HEK293 (cell line): ENCODE measurements around the gene KLHL13.

ENCODE experiments used
- CTCF ChIA-PET: fragments of 350-600 bp; formaldehyde crosslinking; extraction: SDS; loops from one replicate; lab custom pipeline; 2021; ENCODE audit warnings: antibody characterized with exemption; lab: Yijun Ruan, JAX
- POLR2A ChIA-PET: fragments of 300-600 bp; formaldehyde crosslinking; extraction: SDS; loops from one replicate; lab custom pipeline; 2020; ENCODE audit warnings: antibody characterized with exemption, inconsistent platforms; lab: Yijun Ruan, JAX
- H3K27ac ChIP-seq: fragments of 200-500 bp; sonication (Bioruptor generic); 2 replicates; pipeline ENCODE4 v1.5.1; 2014; ENCODE audit warnings: low read depth, low read length, control low read depth, inconsistent platforms; ENCODE audit errors: extremely low read depth
- H3K36me3 ChIP-seq, 2 experiments: fragments of 200-500 bp in 1 of 2; sonication (Bioruptor generic) in 1 of 2; 1 replicate in 1 of 2; 2 replicates in 1 of 2; pipeline ENCODE4 v1.5.1; 2014 to 2017; ENCODE audit warnings: inconsistent platforms in 2 of 2, low read length in 2 of 2; ENCODE audit not compliant: control insufficient read depth in 2 of 2, insufficient read depth in 1 of 2
- H3K4me1 ChIP-seq: fragments of 200-500 bp; sonication (Bioruptor generic); 2 replicates; pipeline ENCODE4 v1.5.1; 2014; ENCODE audit warnings: mild to moderate bottlenecking, low read length, inconsistent platforms; ENCODE audit not compliant: control insufficient read depth, insufficient read depth
- H3K4me3 ChIP-seq: 2 replicates; pipeline ENCODE4 v1.5.1; 2011; ENCODE audit warnings: low read depth, mild to moderate bottlenecking, control low read depth, low read length, moderate library complexity
- H3K9me3 ChIP-seq: fragments of 200-500 bp; sonication (Bioruptor generic); 2 replicates; pipeline ENCODE4 v1.5.1; 2014; ENCODE audit warnings: low read depth, low read length, inconsistent platforms; ENCODE audit not compliant: control insufficient read depth, insufficient read depth
- HOXA7 ChIP-seq: sonication (generic); formaldehyde crosslinking; IDR thresholded peaks from 2 replicates; pipeline ENCODE4 v1.8.1; 2022; ENCODE audit warnings: missing genetic modification reagents, borderline replicate concordance
- KLF10 ChIP-seq: fragments of 450-650 bp; IDR thresholded peaks from 2 replicates; pipeline ENCODE4 v1.5.1; 2018; ENCODE audit warnings: missing biosample characterization, mild to moderate bottlenecking, missing genetic modification characterization
- KLF9 ChIP-seq: fragments of 450-650 bp; formaldehyde crosslinking; IDR thresholded peaks from 2 replicates; pipeline ENCODE4 v1.5.1; 2016; ENCODE audit warnings: missing biosample characterization, missing genetic modification characterization, low read depth
- OSR2 ChIP-seq: fragments of 450-650 bp; formaldehyde crosslinking; IDR thresholded peaks from 2 replicates; pipeline ENCODE4 v1.5.1; 2016; ENCODE audit warnings: missing biosample characterization, missing genetic modification characterization
- ZNF366 ChIP-seq: fragments of 450-650 bp; formaldehyde crosslinking; conservative IDR thresholded peaks from 2 replicates; pipeline ENCODE4 v1.5.1; 2016; ENCODE audit warnings: missing biosample characterization, missing genetic modification characterization
- ZNF623 ChIP-seq: fragments of 450-650 bp; formaldehyde crosslinking; IDR thresholded peaks from 2 replicates; pipeline ENCODE4 v1.5.1; 2016; ENCODE audit warnings: missing biosample characterization, missing genetic modification characterization
- ZNF626 ChIP-seq: fragments of 450-650 bp; sonication (Bioruptor Pico); formaldehyde crosslinking; IDR thresholded peaks from 2 replicates; pipeline ENCODE4 v1.5.1; 2018; ENCODE audit warnings: missing biosample characterization, missing genetic modification characterization, inconsistent platforms
- ZNF654 ChIP-seq: fragments of 450-650 bp; formaldehyde crosslinking; IDR thresholded peaks from 2 replicates; pipeline ENCODE4 v1.5.1; 2016; ENCODE audit warnings: low read depth, missing biosample characterization, missing genetic modification characterization
- ZNF660 ChIP-seq: fragments of 450-650 bp; IDR thresholded peaks from 2 replicates; pipeline ENCODE4 v1.5.1; 2018; ENCODE audit warnings: missing biosample characterization, mild to moderate bottlenecking, missing genetic modification characterization
- ZNF664 ChIP-seq: fragments of 450-650 bp; formaldehyde crosslinking; IDR thresholded peaks from 2 replicates; pipeline ENCODE4 v1.5.1; 2016; ENCODE audit warnings: missing biosample characterization, missing genetic modification characterization
- ZNF670 ChIP-seq: fragments of 450-650 bp; formaldehyde crosslinking; IDR thresholded peaks from 2 replicates; pipeline ENCODE4 v1.5.1; 2016; ENCODE audit warnings: missing biosample characterization, missing genetic modification characterization, low read depth
- ZNF791 ChIP-seq: fragments of 450-650 bp; formaldehyde crosslinking; IDR thresholded peaks from 2 replicates; pipeline ENCODE4 v1.5.1; 2016; ENCODE audit warnings: missing biosample characterization, missing genetic modification characterization
- TF ChIP-seq, protein P1 (sequence below): fragments of 450-650 bp; formaldehyde crosslinking; IDR thresholded peaks from 2 replicates; pipeline ENCODE4 v1.5.1; 2016; ENCODE audit warnings: missing biosample characterization, missing genetic modification characterization
- TF ChIP-seq, protein P2 (sequence below): fragments of 450-650 bp; formaldehyde crosslinking; IDR thresholded peaks from 2 replicates; pipeline ENCODE4 v1.5.1; 2016; ENCODE audit warnings: missing biosample characterization, missing genetic modification characterization, borderline replicate concordance
- TF ChIP-seq, protein P3 (sequence below): fragments of 450-650 bp; formaldehyde crosslinking; optimal IDR thresholded peaks from 2 replicates; pipeline ENCODE3; 2016; ENCODE audit warnings: missing biosample characterization, mild to moderate bottlenecking, missing genetic modification characterization
- TF ChIP-seq, protein P4 (sequence below): fragments of 450-650 bp; formaldehyde crosslinking; IDR thresholded peaks from 2 replicates; pipeline ENCODE4 v1.5.1; 2016; ENCODE audit warnings: missing biosample characterization, missing genetic modification characterization, low read depth
- TF ChIP-seq, protein P5 (sequence below): sonication (generic); formaldehyde crosslinking; IDR thresholded peaks from 2 replicates; pipeline ENCODE4 v1.8.1; 2022; ENCODE audit warnings: mild to moderate bottlenecking, moderate library complexity, missing genetic modification reagents
- TF ChIP-seq, protein P6 (sequence below): fragments of 450-650 bp; formaldehyde crosslinking; IDR thresholded peaks from 2 replicates; pipeline ENCODE4 v1.5.1; 2016; ENCODE audit warnings: missing biosample characterization, missing genetic modification characterization

The KLHL13 gene

DNA sequence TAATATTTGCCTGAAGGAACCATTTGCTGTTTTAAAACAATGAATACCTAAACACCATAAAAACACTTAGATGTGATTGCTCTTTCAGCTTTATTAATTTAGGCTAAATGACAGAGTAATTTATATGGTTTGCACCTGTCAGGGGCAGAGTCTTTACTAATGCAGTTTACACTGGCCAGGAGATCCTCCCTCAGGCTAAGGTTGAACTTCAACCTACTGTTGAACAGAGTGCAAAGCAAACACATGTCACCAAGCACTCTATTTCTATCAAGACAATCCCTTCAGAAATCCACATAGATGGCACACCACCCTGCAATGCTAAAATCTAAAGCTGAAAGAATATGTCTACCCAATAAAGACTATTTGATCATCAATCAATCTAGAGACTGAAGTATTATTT lies 147.3 kb downstream of the KLHL13 start:
- no peak for TF ChIP-seq ZNF623 (tag by site-specific recombination)
- no peak for TF ChIP-seq KLF9 (tag by site-specific recombination)
- no peak for TF ChIP-seq KLF10
- TF ChIP-seq OSR2 (tag by site-specific recombination): no peak
- TF ChIP-seq, protein P1, sequence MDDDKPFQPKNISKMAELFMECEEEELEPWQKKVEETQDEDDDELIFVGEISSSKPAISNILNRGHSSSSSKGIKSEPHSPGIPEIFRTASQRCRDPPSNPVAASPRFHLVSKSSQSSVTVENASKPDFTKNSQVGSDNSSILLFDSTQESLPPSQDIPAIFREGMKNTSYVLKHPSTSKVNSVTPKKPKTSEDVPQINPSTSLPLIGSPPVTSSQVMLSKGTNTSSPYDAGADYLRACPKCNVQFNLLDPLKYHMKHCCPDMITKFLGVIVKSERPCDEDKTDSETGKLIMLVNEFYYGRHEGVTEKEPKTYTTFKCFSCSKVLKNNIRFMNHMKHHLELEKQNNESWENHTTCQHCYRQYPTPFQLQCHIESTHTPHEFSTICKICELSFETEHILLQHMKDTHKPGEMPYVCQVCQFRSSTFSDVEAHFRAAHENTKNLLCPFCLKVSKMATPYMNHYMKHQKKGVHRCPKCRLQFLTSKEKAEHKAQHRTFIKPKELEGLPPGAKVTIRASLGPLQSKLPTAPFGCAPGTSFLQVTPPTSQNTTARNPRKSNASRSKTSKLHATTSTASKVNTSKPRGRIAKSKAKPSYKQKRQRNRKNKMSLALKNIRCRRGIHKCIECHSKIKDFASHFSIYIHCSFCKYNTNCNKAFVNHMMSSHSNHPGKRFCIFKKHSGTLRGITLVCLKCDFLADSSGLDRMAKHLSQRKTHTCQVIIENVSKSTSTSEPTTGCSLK (tag by site-specific recombination): no peak
- no peak for TF ChIP-seq ZNF654
- TF ChIP-seq ZNF626 (tag by site-specific recombination): no peak
- TF ChIP-seq, protein P2, sequence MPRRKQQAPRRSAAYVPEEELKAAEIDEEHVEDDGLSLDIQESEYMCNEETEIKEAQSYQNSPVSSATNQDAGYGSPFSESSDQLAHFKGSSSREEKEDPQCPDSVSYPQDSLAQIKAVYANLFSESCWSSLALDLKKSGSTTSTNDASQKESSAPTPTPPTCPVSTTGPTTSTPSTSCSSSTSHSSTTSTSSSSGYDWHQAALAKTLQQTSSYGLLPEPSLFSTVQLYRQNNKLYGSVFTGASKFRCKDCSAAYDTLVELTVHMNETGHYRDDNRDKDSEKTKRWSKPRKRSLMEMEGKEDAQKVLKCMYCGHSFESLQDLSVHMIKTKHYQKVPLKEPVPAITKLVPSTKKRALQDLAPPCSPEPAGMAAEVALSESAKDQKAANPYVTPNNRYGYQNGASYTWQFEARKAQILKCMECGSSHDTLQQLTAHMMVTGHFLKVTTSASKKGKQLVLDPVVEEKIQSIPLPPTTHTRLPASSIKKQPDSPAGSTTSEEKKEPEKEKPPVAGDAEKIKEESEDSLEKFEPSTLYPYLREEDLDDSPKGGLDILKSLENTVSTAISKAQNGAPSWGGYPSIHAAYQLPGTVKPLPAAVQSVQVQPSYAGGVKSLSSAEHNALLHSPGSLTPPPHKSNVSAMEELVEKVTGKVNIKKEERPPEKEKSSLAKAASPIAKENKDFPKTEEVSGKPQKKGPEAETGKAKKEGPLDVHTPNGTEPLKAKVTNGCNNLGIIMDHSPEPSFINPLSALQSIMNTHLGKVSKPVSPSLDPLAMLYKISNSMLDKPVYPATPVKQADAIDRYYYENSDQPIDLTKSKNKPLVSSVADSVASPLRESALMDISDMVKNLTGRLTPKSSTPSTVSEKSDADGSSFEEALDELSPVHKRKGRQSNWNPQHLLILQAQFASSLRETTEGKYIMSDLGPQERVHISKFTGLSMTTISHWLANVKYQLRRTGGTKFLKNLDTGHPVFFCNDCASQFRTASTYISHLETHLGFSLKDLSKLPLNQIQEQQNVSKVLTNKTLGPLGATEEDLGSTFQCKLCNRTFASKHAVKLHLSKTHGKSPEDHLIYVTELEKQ (tag by site-specific recombination): no peak
- TF ChIP-seq, protein P3, sequence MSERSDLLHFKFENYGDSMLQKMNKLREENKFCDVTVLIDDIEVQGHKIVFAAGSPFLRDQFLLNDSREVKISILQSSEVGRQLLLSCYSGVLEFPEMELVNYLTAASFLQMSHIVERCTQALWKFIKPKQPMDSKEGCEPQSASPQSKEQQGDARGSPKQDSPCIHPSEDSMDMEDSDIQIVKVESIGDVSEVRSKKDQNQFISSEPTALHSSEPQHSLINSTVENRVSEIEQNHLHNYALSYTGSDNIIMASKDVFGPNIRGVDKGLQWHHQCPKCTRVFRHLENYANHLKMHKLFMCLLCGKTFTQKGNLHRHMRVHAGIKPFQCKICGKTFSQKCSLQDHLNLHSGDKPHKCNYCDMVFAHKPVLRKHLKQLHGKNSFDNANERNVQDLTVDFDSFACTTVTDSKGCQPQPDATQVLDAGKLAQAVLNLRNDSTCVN (tag by site-specific recombination): no peak
- Histone ChIP-seq H3K4me1 (peaks cover 8% of the 10 kb centered on the region), H3K4me3 (no peak overlapping the region), H3K9me3 (no peaks in the 10 kb centered on the region), H3K27ac (no peak overlapping the region), H3K36me3 (no peaks in the 10 kb centered on the region)
- ChIA-PET POLR2A (no interaction called here), CTCF (interaction anchor here (0.5 kb wide), 1 partner anchor 86 kb away, joined by 3 read pairs; no protein-coding TSS in a partner anchor)

DNA sequence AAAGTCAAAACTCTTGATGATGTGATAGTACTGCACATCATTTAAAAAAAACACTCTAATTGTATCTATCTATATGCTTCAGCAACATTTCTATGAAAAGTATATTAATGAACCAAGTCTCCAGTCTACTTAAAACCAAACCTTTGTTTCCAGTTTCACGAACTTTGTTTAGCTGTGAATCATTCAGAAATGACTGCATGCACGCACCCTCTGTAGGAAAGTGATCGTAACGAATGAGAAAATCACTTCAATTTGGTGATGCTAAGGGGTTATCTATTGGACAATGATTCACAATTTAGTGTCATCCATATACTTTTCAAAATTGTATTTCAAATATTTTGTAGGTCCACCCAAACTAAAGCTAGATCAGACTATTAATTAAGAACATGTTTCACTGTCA lies 157.6 kb downstream of the KLHL13 start:
- H3K36me3 ChIP-seq: no peaks in the 10 kb centered on the region
- no peak overlapping the region for H3K4me3 ChIP-seq
- H3K27ac ChIP-seq: no peak overlapping the region
- no peaks in the 10 kb centered on the region for H3K9me3 ChIP-seq
- ChIA-PET CTCF (interaction anchor here (1.6 kb wide), 1 partner anchor 12 kb away, joined by 4 read pairs; no protein-coding TSS in a partner anchor), POLR2A (no interaction called here)
- no peaks in the 10 kb centered on the region; the same call in 1 of the 2 replicates for H3K4me1 ChIP-seq
- no peak for TF ChIP-seq ZNF791 (tag by site-specific recombination)
- no peak for TF ChIP-seq ZNF660
- TF ChIP-seq, protein P4, sequence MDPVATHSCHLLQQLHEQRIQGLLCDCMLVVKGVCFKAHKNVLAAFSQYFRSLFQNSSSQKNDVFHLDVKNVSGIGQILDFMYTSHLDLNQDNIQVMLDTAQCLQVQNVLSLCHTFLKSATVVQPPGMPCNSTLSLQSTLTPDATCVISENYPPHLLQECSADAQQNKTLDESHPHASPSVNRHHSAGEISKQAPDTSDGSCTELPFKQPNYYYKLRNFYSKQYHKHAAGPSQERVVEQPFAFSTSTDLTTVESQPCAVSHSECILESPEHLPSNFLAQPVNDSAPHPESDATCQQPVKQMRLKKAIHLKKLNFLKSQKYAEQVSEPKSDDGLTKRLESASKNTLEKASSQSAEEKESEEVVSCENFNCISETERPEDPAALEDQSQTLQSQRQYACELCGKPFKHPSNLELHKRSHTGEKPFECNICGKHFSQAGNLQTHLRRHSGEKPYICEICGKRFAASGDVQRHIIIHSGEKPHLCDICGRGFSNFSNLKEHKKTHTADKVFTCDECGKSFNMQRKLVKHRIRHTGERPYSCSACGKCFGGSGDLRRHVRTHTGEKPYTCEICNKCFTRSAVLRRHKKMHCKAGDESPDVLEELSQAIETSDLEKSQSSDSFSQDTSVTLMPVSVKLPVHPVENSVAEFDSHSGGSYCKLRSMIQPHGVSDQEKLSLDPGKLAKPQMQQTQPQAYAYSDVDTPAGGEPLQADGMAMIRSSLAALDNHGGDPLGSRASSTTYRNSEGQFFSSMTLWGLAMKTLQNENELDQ (tag by site-specific recombination): no peak
- no peak for TF ChIP-seq ZNF366 (tag by site-specific recombination)
- TF ChIP-seq, protein P2 (tag by site-specific recombination): no peak
- TF ChIP-seq ZNF670 (tag by site-specific recombination): no peak
- TF ChIP-seq, protein P5, sequence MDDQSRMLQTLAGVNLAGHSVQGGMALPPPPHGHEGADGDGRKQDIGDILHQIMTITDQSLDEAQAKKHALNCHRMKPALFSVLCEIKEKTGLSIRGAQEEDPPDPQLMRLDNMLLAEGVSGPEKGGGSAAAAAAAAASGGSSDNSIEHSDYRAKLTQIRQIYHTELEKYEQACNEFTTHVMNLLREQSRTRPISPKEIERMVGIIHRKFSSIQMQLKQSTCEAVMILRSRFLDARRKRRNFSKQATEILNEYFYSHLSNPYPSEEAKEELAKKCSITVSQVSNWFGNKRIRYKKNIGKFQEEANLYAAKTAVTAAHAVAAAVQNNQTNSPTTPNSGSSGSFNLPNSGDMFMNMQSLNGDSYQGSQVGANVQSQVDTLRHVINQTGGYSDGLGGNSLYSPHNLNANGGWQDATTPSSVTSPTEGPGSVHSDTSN (CRISPR knock-in tag): no peak
- no peak for TF ChIP-seq HOXA7 (CRISPR knock-in tag)
- TF ChIP-seq, protein P6, sequence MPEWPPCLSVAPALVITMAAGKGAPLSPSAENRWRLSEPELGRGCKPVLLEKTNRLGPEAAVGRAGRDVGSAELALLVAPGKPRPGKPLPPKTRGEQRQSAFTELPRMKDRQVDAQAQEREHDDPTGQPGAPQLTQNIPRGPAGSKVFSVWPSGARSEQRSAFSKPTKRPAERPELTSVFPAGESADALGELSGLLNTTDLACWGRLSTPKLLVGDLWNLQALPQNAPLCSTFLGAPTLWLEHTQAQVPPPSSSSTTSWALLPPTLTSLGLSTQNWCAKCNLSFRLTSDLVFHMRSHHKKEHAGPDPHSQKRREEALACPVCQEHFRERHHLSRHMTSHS (tag by site-specific recombination): no peak
- no peak for TF ChIP-seq ZNF664 (tag by site-specific recombination)
